Measurements from ENCODE around the gene WNT3A.

WNT3A gene

DNA sequence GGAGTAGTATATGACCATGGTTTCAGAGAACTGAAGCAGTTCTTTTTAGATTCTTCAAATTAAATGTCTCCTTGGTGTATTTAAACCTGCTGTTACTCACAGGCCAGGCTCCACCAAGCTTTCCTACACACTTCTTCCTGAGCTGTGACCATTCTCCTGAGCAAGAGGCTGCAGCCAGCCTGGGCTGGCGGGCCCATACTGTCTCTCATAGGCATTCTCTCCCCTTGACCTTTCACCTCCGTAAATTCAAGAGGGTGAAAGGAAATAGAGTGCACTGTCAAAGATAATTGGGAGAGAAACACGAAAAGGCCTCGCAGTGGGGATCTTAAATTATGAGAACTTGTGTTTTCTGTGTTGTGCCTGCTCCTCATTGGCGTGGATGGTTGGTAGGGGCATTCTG lies 78.0 kb downstream of the WNT3A start (continued):
- TF ChIP-seq KLF1 (tag by site-specific recombination; IDR thresholded peaks at IDR 0.05): no peak
- TF ChIP-seq ZNF521 (tag by site-specific recombination; IDR thresholded peaks at IDR 0.05): no peak
- TF ChIP-seq OSR2 (tag by site-specific recombination; IDR thresholded peaks at IDR 0.05): no peak
- no peak for TF ChIP-seq ZNF121 (tag by site-specific recombination; IDR thresholded peaks at IDR 0.05)

DNA sequence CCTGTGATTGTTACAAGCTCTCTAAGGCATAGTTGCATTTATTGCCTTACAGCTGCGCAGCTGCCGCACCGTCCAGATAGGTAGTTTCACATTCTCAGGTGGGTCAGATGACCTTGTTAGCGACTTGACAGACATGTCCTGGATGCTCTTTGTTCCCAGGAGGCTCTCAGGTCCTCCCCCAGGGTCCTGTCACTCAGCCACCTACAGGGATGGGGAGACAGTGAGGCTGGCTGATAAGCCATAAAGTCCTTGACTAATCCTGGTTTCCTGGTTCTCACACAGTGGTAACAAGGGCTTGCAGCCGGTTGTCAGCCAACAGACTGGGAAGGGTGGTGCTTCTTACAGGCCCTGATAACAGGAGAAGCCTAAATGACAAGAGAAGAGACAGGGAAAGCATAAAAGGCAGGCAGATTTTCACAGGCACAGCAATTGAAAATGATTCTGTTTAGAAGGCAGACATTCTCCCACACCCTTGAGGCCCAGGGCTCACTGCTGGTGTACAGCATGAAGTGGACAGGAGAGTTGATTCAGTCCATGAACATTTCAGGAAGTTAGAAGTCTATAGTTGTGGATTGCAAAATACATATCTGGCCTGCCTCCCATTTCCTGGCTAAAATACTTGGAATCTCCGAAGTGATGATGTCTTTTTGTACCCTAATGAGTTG lies 78.6 kb downstream of the WNT3A start:
- ChIA-PET CTCF (interaction anchor here (1.4 kb wide), 1 partner anchor 14 kb away, joined by 3 read pairs; no protein-coding TSS in a partner anchor), POLR2A (no interaction called here)
- Histone ChIP-seq H3K27ac (ENCODE audit: extremely low read depth, low read depth, low read length) (no peak overlapping the region; the same call in 1 of the 2 replicates), H3K4me3 (ENCODE audit: low read depth, low read length) (no peak overlapping the region; the same call in 1 of the 2 replicates), H3K4me1 (ENCODE audit: control insufficient read depth, insufficient read depth, low read length) (peaks cover 45% of the 10 kb centered on the region), H3K9me3 (ENCODE audit: control insufficient read depth, insufficient read depth, low read depth, low read length) (no peaks in the 10 kb centered on the region), H3K36me3 (ENCODE audit: control insufficient read depth in 2 of 2, insufficient read depth in 1 of 2, low read length in 2 of 2) (peaks cover 0 to 54% of the 10 kb centered on the region in 2 experiments; a peak in 2 of 3 replicates)
- TF ChIP-seq ZBTB48 (tag by site-specific recombination; IDR thresholded peaks at IDR 0.05) (no peak), EGR2 (tag by site-specific recombination; IDR thresholded peaks at IDR 0.05; ENCODE audit: low read depth) (no peak), ZNF48 (tag by site-specific recombination; IDR thresholded peaks at IDR 0.05) (no peak), ZEB2 (tag by site-specific recombination; IDR thresholded peaks at IDR 0.05) (0 out of 2 replicates have a peak, but pooled peaks have one; percentile 20), ZNF423 (tag by site-specific recombination; IDR thresholded peaks at IDR 0.05) (no peak), ZNF549 (tag by site-specific recombination; IDR thresholded peaks at IDR 0.05) (no peak), GLIS1 (tag by site-specific recombination; IDR thresholded peaks at IDR 0.05) (peak; percentile 84), ZSCAN30 (tag by site-specific recombination; IDR thresholded peaks at IDR 0.05) (no peak), ZFHX2 (tag by site-specific recombination; conservative IDR thresholded peaks at IDR 0.05) (0 out of 2 replicates have a peak, but pooled peaks have one; percentile 7), ZNF558 (tag by site-specific recombination; IDR thresholded peaks at IDR 0.05) (no peak), ZNF529 (tag by site-specific recombination; IDR thresholded peaks at IDR 0.05; ENCODE audit: insufficient replicate concordance) (no peak), ZNF670 (tag by site-specific recombination; IDR thresholded peaks at IDR 0.05; ENCODE audit: low read depth) (no peak), TRIM28 (IDR thresholded peaks at IDR 0.05; ENCODE audit: borderline replicate concordance, low read length) (peak; percentile 91), ZNF561 (tag by site-specific recombination; IDR thresholded peaks at IDR 0.05; ENCODE audit: borderline replicate concordance) (no peak)
- TF ChIP-seq, protein P1, sequence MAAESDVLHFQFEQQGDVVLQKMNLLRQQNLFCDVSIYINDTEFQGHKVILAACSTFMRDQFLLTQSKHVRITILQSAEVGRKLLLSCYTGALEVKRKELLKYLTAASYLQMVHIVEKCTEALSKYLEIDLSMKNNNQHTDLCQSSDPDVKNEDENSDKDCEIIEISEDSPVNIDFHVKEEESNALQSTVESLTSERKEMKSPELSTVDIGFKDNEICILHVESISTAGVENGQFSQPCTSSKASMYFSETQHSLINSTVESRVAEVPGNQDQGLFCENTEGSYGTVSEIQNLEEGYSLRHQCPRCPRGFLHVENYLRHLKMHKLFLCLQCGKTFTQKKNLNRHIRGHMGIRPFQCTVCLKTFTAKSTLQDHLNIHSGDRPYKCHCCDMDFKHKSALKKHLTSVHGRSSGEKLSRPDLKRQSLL (tag by site-specific recombination; IDR thresholded peaks at IDR 0.05): no peak
- TF ChIP-seq, protein P2, sequence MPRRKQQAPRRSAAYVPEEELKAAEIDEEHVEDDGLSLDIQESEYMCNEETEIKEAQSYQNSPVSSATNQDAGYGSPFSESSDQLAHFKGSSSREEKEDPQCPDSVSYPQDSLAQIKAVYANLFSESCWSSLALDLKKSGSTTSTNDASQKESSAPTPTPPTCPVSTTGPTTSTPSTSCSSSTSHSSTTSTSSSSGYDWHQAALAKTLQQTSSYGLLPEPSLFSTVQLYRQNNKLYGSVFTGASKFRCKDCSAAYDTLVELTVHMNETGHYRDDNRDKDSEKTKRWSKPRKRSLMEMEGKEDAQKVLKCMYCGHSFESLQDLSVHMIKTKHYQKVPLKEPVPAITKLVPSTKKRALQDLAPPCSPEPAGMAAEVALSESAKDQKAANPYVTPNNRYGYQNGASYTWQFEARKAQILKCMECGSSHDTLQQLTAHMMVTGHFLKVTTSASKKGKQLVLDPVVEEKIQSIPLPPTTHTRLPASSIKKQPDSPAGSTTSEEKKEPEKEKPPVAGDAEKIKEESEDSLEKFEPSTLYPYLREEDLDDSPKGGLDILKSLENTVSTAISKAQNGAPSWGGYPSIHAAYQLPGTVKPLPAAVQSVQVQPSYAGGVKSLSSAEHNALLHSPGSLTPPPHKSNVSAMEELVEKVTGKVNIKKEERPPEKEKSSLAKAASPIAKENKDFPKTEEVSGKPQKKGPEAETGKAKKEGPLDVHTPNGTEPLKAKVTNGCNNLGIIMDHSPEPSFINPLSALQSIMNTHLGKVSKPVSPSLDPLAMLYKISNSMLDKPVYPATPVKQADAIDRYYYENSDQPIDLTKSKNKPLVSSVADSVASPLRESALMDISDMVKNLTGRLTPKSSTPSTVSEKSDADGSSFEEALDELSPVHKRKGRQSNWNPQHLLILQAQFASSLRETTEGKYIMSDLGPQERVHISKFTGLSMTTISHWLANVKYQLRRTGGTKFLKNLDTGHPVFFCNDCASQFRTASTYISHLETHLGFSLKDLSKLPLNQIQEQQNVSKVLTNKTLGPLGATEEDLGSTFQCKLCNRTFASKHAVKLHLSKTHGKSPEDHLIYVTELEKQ (tag by site-specific recombination; IDR thresholded peaks at IDR 0.05; ENCODE audit: borderline replicate concordance): no peak
- TF ChIP-seq, protein P3, sequence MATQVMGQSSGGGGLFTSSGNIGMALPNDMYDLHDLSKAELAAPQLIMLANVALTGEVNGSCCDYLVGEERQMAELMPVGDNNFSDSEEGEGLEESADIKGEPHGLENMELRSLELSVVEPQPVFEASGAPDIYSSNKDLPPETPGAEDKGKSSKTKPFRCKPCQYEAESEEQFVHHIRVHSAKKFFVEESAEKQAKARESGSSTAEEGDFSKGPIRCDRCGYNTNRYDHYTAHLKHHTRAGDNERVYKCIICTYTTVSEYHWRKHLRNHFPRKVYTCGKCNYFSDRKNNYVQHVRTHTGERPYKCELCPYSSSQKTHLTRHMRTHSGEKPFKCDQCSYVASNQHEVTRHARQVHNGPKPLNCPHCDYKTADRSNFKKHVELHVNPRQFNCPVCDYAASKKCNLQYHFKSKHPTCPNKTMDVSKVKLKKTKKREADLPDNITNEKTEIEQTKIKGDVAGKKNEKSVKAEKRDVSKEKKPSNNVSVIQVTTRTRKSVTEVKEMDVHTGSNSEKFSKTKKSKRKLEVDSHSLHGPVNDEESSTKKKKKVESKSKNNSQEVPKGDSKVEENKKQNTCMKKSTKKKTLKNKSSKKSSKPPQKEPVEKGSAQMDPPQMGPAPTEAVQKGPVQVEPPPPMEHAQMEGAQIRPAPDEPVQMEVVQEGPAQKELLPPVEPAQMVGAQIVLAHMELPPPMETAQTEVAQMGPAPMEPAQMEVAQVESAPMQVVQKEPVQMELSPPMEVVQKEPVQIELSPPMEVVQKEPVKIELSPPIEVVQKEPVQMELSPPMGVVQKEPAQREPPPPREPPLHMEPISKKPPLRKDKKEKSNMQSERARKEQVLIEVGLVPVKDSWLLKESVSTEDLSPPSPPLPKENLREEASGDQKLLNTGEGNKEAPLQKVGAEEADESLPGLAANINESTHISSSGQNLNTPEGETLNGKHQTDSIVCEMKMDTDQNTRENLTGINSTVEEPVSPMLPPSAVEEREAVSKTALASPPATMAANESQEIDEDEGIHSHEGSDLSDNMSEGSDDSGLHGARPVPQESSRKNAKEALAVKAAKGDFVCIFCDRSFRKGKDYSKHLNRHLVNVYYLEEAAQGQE (tag by site-specific recombination; IDR thresholded peaks at IDR 0.05): no peak
